ENCODE results near the gene BEST1. TPM values are rescaled to one million over a fixed set of nuclear protein-coding genes. Genes with fewer than 3 reads are reported as not detected.

Gene BEST1
- total and polyA plus RNA-seq, 4 donors, result 7.3 to 21.0 (median 12.7) TPM

DNA sequence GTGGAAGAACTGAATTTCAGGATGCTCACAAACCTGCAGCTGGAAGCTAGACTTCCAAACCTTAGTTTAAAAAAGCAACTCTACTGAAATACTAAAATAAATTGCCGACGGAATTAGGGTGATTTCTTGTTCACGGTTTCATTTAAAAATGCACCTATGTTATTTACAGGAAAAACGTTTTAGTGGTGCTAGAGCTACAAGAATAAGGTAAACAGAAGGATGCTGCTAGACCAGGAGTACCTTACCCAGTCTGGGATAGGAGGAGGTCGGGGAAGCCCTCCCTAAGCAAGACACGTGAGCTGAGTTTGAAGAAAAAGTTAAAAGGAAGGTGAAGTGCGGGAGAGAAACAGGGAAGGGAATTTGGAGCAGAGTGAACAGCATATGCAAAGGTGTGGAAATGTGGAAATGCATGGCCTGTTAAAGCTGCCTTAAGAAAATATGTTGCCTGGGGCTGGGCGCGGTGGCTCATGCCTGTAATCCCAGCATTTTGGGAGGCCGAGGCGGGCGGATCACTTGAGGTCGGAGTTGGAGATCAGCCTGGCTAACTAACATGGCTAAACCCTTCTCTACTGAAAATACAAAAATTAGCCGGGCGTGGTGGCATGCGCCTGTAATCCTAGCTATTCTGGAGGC is 18.7 kb downstream of the BEST1 start:
- peak overlapping the region; percentile 92 for H3K4me3 ChIP-seq (ENCODE audit: low read depth, low read length)
- peak overlapping the region; percentile 97 for H3K27ac ChIP-seq (ENCODE audit: low read depth, low read length)
- H3K36me3 ChIP-seq (ENCODE audit: control insufficient read depth, insufficient read depth, low read length), result peaks cover 6% of the 10 kb centered on the region
- no peaks in the 10 kb centered on the region for H3K9me3 ChIP-seq (ENCODE audit: control insufficient read depth, insufficient read depth, low read length)
- DNase-seq (ENCODE audit: low read depth in 4 of 6, low spot score in 6 of 6), result no peak
- H3K27me3 ChIP-seq (ENCODE audit: control insufficient read depth, insufficient read depth, low read length), result no peaks in the 10 kb centered on the region
- H3K4me1 ChIP-seq (ENCODE audit: control insufficient read depth, insufficient read depth, low read length), result peaks cover 40% of the 10 kb centered on the region
- 89% methylated on average over 10 of the region's 16 CpGs for WGBS (ENCODE audit: insufficient coverage)

GRCh38 chr11:61969391-61969758 is 19.2 kb downstream of the BEST1 start:
- DNase-seq (ENCODE audit: low read depth in 4 of 6, low spot score in 6 of 6), result no peak
- WGBS (ENCODE audit: insufficient coverage), result no CpG with 5 or more reads among the region's 7 CpGs
- peaks cover 4% of the 10 kb centered on the region for H3K36me3 ChIP-seq (ENCODE audit: control insufficient read depth, insufficient read depth, low read length)
- H3K4me1 ChIP-seq (ENCODE audit: control insufficient read depth, insufficient read depth, low read length), result peaks cover 40% of the 10 kb centered on the region
- no peak overlapping the region for H3K4me3 ChIP-seq (ENCODE audit: low read depth, low read length)
- no peak overlapping the region for H3K27ac ChIP-seq (ENCODE audit: low read depth, low read length)
- H3K9me3 ChIP-seq (ENCODE audit: control insufficient read depth, insufficient read depth, low read length), result no peaks in the 10 kb centered on the region
- no peaks in the 10 kb centered on the region for H3K27me3 ChIP-seq (ENCODE audit: control insufficient read depth, insufficient read depth, low read length)

DNA sequence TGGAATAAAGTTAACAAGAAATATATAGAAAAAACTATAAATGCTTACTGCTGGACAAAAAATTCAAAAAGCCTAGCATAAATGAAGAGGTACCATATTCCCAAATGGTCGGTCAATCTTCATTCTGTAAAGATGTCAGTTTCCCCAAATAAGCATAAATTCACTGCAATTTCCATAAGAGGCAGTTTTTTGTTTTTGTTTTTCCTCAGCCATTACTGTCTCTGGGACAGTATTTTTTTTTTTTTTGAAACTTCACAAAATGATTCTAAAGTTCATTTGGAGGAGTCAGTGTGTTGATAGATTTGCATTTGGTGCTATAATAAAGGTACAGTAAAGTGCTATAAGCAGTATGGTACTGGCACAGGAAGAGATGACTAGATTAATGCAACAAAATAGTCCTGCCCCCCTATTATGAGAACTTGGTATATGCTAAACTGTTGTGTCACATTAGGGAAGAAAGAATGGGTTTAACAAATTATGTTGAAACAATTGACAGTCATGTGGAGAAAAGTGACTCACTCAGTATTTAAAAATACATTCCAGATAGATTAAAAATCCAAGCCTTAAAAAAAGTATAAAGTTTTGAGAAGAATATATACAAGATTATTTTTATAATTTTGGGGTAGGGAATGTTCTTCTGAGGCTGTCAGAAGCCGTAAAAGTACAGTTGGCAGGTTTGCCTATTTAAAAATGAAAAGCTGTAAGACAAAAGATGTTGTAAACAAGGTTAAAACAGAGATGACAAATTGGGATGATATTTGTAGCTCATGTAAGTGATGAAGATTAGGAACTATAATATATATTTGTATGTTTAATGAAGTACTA is 19.9 kb downstream of the BEST1 start:
- H3K27me3 ChIP-seq (ENCODE audit: control insufficient read depth, insufficient read depth, low read length), result no peaks in the 10 kb centered on the region
- peak overlapping the region; percentile 97 for H3K27ac ChIP-seq (ENCODE audit: low read depth, low read length)
- H3K36me3 ChIP-seq (ENCODE audit: control insufficient read depth, insufficient read depth, low read length), result peaks cover 1% of the 10 kb centered on the region
- no peak for DNase-seq (ENCODE audit: low read depth in 4 of 6, low spot score in 6 of 6)
- H3K4me1 ChIP-seq (ENCODE audit: control insufficient read depth, insufficient read depth, low read length), result peaks cover 40% of the 10 kb centered on the region
- no peak overlapping the region for H3K4me3 ChIP-seq (ENCODE audit: low read depth, low read length)
- no peaks in the 10 kb centered on the region for H3K9me3 ChIP-seq (ENCODE audit: control insufficient read depth, insufficient read depth, low read length)
- WGBS (ENCODE audit: insufficient coverage), result 83% methylated on average over 1 of the region's 2 CpGs

DNA sequence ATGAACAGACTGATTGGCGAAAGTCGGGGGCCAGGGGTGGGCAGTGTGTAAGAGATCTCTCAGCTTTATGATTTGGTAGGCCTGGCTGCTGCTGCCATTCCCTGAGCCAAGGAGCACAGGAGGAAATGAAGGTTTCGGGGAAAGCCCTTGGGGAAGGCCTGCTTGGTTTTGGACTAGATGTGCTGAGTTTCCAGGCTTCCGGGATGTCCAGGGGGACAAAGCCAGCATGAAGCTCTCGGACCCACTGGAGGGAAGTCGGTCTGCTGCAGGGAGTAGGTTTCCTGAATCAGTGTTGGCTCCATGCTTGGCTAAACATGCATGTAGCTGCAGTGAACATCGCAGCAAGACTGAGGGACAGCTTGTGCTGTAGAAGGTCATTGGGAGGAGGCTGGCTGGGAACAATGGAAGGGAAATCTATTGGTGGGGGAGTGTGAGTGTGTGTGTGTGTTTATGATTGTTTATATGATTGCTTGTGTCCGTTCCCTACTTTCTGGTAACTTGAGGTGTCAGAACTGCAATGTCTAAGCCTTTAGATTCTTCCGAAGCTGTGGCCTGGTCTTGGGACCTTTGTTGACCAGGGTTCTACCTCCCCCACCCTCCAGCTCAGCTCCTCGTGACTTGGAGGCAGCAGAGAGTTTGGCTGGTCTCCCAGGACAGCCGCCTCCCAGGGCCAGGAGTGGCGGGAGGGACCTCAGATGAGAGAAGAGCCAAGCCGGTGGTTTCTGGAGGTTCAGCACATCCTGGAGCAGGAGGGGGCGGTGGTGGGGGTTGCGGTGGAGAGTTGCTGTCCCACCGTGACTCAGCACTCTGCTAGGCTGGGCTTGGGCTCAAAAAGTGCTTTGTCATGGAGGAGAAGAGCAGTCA is 21.3 kb downstream of the BEST1 start:
- no peaks in the 10 kb centered on the region for H3K27me3 ChIP-seq (ENCODE audit: control insufficient read depth, insufficient read depth, low read length)
- no peak overlapping the region for H3K4me3 ChIP-seq (ENCODE audit: low read depth, low read length)
- DNase-seq (ENCODE audit: low read depth in 4 of 6, low spot score in 6 of 6), result peak in 2 of 6 donors; percentile 82 to 94
- H3K36me3 ChIP-seq (ENCODE audit: control insufficient read depth, insufficient read depth, low read length), result no peaks in the 10 kb centered on the region
- no peaks in the 10 kb centered on the region for H3K9me3 ChIP-seq (ENCODE audit: control insufficient read depth, insufficient read depth, low read length)
- H3K4me1 ChIP-seq (ENCODE audit: control insufficient read depth, insufficient read depth, low read length), result peaks cover 40% of the 10 kb centered on the region
- 40% methylated on average over 13 of the region's 16 CpGs for WGBS (ENCODE audit: insufficient coverage)
- H3K27ac ChIP-seq (ENCODE audit: low read depth, low read length), result peak overlapping the region; percentile 97

DNA sequence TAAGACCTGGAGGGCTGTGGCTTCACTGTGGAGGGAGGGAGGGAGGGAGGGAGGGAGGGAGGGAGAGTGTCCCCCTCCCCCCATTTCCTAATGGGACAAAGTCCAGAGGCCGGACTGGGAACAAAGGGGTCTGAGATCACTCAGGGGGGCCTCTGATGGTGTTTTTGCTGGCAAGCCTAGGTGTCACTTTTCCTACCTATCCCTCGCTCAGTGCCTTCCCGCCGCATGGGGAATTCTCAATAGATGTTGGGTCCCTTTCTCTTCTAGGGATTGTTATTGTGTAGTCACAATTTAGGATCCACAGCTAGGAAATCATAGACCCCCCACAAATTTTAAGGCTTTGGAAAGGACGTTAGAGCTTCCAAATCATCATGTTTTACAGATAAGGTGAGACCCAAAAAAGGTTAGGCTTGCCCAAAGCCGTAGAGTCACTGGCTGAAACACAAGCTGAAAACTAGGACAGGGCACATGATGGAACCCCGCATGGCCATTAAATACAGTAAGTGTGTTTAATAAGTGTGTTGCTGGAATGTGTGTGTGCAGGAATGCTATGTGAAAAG is 22.0 kb downstream of the BEST1 start:
- H3K4me1 ChIP-seq (ENCODE audit: control insufficient read depth, insufficient read depth, low read length), result peaks cover 40% of the 10 kb centered on the region
- no peak for DNase-seq (ENCODE audit: low read depth in 4 of 6, low spot score in 6 of 6)
- no peaks in the 10 kb centered on the region for H3K9me3 ChIP-seq (ENCODE audit: control insufficient read depth, insufficient read depth, low read length)
- H3K27ac ChIP-seq (ENCODE audit: low read depth, low read length), result peak overlapping the region; percentile 97
- H3K27me3 ChIP-seq (ENCODE audit: control insufficient read depth, insufficient read depth, low read length), result no peaks in the 10 kb centered on the region
- no peak overlapping the region for H3K4me3 ChIP-seq (ENCODE audit: low read depth, low read length)
- H3K36me3 ChIP-seq (ENCODE audit: control insufficient read depth, insufficient read depth, low read length), result no peaks in the 10 kb centered on the region
- 57% methylated on average over 3 of the region's 7 CpGs for WGBS (ENCODE audit: insufficient coverage)

DNA sequence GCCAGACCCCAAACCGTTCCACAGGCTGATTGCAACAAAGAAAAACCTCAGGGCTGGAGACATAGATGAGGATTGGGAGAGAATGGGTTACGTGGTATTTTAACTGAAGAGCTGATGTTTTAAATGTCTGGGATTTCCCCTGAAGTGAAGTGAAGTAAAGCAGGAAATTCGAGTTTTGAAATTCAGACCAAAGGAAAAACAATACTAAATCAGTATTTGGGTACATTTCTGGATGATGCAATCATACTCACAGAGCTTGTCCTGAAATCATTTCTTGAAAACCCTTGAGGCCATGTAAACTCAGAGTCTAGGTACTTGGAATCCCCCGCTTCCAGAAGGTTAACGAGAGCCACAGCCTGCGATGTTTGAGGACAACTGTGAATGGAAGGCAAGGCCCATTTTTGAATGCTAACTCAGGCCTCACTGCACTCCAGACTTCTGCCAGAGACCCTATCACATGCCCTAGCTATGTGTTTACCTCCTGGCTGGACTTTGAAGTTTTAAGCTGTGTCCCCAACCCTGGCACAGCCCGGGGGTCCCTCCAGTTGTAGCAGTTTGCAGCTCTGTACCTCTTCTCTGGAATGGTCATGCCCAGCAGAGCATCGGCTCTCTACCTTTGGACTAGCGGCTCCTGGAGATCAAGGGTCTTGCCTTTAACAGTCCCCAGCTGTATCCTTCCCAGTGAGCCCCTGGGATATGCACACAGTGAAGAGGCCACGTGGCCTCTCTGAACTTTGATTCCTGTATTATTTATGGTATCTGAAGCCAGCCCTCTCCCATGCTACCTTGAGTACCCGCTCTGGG is 22.7 kb downstream of the BEST1 start:
- H3K27me3 ChIP-seq (ENCODE audit: control insufficient read depth, insufficient read depth, low read length), result no peaks in the 10 kb centered on the region
- H3K27ac ChIP-seq (ENCODE audit: low read depth, low read length), result peak overlapping the region; percentile 97
- H3K4me3 ChIP-seq (ENCODE audit: low read depth, low read length), result no peak overlapping the region
- peaks cover 40% of the 10 kb centered on the region for H3K4me1 ChIP-seq (ENCODE audit: control insufficient read depth, insufficient read depth, low read length)
- no peaks in the 10 kb centered on the region for H3K9me3 ChIP-seq (ENCODE audit: control insufficient read depth, insufficient read depth, low read length)
- WGBS (ENCODE audit: insufficient coverage), result 84% methylated on average over 9 of the region's 11 CpGs
- no peaks in the 10 kb centered on the region for H3K36me3 ChIP-seq (ENCODE audit: control insufficient read depth, insufficient read depth, low read length)
- no peak for DNase-seq (ENCODE audit: low read depth in 4 of 6, low spot score in 6 of 6)

- DNase-seq (ENCODE audit: low read depth in 4 of 6, low spot score in 6 of 6), result no peak
- Histone ChIP-seq H3K9me3 (ENCODE audit: control insufficient read depth, insufficient read depth, low read length) (no peaks in the 10 kb centered on the region), H3K27me3 (ENCODE audit: control insufficient read depth, insufficient read depth, low read length) (no peaks in the 10 kb centered on the region), H3K27ac (ENCODE audit: low read depth, low read length) (peak overlapping the region; percentile 97), H3K36me3 (ENCODE audit: control insufficient read depth, insufficient read depth, low read length) (no peaks in the 10 kb centered on the region), H3K4me3 (ENCODE audit: low read depth, low read length) (no peak overlapping the region), H3K4me1 (ENCODE audit: control insufficient read depth, insufficient read depth, low read length) (peaks cover 33% of the 10 kb centered on the region)
- WGBS (ENCODE audit: insufficient coverage), result 84% methylated on average over 7 of the region's 10 CpGs
Observed at GRCh38 chr11:61973476-61974162, 23.5 kb downstream of the BEST1 start.

- Histone ChIP-seq H3K4me3 (ENCODE audit: low read depth, low read length) (no peak overlapping the region), H3K9me3 (ENCODE audit: control insufficient read depth, insufficient read depth, low read length) (no peaks in the 10 kb centered on the region), H3K27me3 (ENCODE audit: control insufficient read depth, insufficient read depth, low read length) (no peaks in the 10 kb centered on the region), H3K4me1 (ENCODE audit: control insufficient read depth, insufficient read depth, low read length) (peaks cover 26% of the 10 kb centered on the region), H3K27ac (ENCODE audit: low read depth, low read length) (no peak overlapping the region), H3K36me3 (ENCODE audit: control insufficient read depth, insufficient read depth, low read length) (no peaks in the 10 kb centered on the region)
- WGBS (ENCODE audit: insufficient coverage), result 64% methylated on average over 8 of the region's 14 CpGs
- DNase-seq (ENCODE audit: low read depth in 4 of 6, low spot score in 6 of 6), result no peak
Observed at GRCh38 chr11:61974766-61975631, 24.8 kb downstream of the BEST1 start.

Data from spinal cord (tissue), 10 donors.